ENCODE data around the gene GJA10.

GJA10 gene

GRCh38 chr6:89917216-89917615, 22.9 kb downstream of the GJA10 start:
- DNase-seq (ENCODE audit: low read depth), result no peak

GRCh38 chr6:89917801-89918366, 23.6 kb downstream of the GJA10 start:
- DNase-seq (ENCODE audit: low read depth), result no peak

DNA sequence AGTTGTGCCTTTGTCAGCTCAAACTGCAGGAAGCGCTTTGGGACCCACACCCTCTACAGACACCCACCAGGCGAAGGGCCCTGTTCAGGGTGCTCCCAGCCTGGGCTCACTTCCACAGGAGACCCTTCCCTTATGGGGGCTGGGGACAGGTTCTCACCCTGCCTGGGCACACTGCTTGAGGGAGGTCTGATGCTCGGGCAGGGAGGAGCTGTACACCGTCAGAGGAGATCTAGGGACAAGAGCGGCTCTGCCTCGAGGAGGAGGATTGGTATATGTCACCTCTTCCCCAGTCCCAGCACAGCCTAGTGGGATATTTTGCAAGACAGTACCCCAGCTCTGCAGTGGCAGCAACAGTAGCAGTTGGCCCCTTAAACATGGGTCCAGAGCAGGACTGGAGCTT, 26.9 kb downstream of the GJA10 start:
- no peak for DNase-seq (ENCODE audit: low read depth)

DNA sequence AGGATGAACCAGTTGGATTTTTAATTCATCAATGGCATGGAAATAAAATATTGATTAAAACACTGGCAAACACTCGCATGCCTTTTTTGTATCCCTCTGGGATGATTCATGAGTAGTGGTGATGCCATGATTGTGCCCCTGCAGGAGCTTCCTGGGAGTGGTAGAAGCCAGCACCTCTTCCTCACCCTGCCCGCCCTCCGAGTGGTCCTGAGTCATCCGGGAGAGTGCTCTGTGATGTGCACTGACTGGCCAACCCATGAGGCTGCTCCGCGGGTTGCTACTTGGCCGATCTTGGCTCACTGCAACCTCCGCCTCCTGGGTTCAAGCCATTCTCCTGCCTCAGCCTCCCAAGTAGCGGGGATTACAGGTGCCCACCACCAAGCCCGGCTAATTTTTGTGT, 27.4 kb downstream of the GJA10 start:
- peak; percentile 58 for DNase-seq (ENCODE audit: low read depth)

DNA sequence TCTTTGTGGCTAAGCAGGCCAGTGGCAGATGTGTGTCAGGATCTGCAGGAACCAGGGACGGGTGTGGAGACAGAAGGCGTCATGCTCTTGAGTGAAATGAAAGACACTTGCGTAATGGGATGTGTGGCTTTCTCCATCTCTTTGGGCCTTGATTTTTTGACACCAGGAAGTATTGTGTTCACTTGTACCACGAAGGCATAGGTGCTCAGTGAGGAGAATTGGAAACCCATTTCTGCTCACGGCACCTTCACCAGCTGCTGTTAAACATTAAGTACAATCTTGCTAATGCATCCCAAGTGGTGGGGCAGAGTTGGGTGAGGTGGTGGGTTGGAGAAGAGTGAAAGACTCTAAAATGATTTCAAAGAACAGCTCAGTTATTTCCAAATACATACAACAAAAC, 30.0 kb downstream of the GJA10 start:
- no peak for DNase-seq (ENCODE audit: low read depth)

DNA sequence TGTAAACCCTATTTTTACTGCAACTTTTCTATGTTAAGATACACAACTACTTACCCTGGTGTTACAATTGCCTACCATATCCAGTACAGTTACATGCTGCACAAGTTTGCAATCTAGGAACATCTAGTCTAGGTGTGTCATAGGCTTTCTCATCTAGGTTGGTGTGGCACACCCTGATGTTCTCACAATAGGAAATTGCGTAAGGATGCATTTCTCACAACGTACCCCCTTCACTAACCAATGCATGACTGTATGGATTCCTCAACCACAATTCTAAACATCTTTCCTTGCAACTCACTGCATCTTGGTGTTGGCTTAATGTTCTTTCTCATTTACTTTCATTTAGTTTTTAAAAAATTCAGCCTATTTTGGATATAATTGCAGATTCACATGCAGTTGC, 31.6 kb downstream of the GJA10 start:
- DNase-seq (ENCODE audit: low read depth), result peak; percentile 83

GRCh38 chr6:89927264-89927663, 33.0 kb downstream of the GJA10 start:
- no peak for DNase-seq (ENCODE audit: low read depth)

GRCh38 chr6:89927791-89928550, 33.7 kb downstream of the GJA10 start:
- DNase-seq (ENCODE audit: low read depth), result peak; percentile 71

GRCh38 chr6:89928604-89929003, 34.3 kb downstream of the GJA10 start:
- DNase-seq (ENCODE audit: low read depth), result peak; percentile 59

- DNase-seq (ENCODE audit: low read depth), result no peak
Observed at GRCh38 chr6:89930789-89931188, 36.5 kb downstream of the GJA10 start.

- no peak for DNase-seq (ENCODE audit: low read depth)
Observed at GRCh38 chr6:89932245-89932802, 38.1 kb downstream of the GJA10 start.

DNA sequence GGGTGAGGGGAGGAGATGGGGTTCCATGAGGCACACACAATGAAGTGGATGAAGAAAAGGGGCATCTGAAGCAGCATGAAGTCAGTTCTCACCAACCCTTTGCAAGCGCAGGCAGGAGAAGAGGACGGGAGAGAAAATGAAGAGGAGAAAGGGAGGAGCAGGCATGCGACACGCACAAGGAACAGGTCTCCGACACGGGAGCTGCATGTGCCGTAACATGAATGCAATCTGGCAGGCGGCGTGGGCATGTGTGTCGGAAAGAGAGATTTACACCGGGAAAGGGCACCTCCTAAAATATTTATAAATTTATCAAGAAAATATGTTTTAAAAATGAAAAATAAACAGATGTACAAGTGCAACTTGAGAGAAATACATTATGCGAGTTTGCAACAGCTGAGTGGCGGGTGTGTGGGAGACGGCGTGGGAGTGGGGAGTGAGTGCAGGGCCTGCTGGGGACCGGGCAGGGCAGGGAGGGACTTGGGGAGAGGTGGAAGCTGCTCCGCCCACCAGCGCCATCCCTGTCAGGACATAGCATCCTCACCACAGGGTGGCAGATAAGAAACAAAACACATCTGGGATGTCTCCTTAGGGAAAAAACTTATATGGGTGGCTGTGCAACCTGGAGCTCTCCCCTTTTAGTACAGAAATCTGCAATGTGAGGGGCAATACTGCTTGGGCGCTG, 40.6 kb downstream of the GJA10 start:
- no peak for DNase-seq (ENCODE audit: low read depth)

- no peak for DNase-seq (ENCODE audit: low read depth)
Observed at GRCh38 chr6:89936177-89936576, 41.9 kb downstream of the GJA10 start.

DNA sequence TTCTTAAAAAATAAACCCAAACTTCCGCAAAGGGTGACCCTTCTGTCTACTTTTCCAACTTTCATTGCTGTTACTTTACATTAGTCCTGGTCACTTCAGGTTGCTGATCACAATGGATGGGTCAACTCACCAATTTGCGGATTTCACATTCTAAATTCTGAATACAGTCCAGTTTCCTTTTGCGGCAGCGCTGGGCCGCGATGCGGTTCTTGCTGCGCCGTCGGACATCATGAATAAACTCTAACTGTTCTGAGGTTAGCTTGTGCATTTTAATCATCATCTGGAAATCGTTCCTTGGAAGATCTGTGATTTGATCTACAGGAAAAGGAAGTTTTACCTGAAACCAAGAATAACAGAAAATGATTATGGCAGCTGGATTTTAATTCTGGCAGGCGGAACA, 43.7 kb downstream of the GJA10 start:
- no peak for DNase-seq (ENCODE audit: low read depth)

DNA sequence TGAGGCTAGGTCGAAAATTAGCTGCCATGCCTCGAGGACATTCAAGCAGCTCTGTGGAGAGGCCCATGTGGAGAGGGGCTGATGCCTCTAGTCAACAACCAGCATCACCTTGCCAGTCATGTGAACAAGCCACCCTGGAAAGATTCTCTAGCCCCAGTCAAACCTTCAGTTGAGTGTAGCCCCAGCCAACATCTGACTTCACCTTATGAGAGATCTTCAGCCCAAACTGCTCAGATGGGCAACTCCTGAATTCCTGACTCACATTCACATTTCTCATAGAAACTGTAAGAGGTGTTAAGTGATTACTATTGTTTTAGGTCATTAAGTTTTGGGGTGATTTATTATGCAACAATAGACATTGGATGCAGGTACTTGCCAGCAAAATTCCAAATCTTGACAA, 44.9 kb downstream of the GJA10 start:
- no peak for DNase-seq (ENCODE audit: low read depth)

DNA sequence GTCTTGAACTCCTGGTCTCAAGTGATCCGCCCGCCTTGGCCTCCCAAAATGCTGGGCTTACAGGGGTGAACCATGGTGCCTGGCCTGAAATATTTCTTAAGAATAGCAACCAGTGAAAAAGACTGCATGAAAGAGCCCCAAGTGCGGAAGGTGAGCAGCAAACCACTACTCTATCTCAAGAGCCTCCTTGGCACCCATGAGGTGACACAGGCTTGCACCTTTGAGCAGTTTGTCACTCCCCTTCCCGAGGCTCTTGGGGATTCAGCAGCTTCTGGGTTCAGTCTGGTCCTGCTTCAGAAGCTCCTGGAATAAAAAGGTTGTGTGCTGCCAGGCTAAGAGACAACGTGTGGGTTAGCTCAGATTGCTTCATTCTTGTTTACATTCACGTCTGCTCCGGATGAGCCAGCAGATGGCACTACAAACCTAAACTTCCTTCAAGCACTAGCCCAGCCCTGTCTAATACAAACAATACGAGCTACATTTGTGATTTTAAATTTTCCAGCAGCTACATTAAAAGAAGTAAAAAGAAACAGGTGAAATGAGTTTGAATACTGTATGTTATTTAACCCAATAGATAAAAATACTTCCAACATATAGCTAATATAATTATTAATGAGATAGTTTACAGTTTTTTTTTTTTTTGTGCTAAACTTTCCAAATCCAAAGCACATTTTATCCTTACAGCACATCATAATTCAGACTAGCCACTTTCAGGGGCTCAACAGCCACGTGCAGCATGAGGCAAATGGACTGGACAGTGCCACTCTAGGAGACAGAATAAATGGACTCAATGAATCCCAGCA, 46.2 kb downstream of the GJA10 start:
- peak; percentile 83 for DNase-seq (ENCODE audit: low read depth)

- DNase-seq (ENCODE audit: low read depth), result no peak
Observed at GRCh38 chr6:89941031-89941762, 46.9 kb downstream of the GJA10 start.

- DNase-seq (ENCODE audit: low read depth), result no peak
Observed at GRCh38 chr6:89941763-89942497, 47.7 kb downstream of the GJA10 start.

GRCh38 chr6:89942601-89943000, 48.3 kb downstream of the GJA10 start:
- DNase-seq (ENCODE audit: low read depth), result no peak

DNA sequence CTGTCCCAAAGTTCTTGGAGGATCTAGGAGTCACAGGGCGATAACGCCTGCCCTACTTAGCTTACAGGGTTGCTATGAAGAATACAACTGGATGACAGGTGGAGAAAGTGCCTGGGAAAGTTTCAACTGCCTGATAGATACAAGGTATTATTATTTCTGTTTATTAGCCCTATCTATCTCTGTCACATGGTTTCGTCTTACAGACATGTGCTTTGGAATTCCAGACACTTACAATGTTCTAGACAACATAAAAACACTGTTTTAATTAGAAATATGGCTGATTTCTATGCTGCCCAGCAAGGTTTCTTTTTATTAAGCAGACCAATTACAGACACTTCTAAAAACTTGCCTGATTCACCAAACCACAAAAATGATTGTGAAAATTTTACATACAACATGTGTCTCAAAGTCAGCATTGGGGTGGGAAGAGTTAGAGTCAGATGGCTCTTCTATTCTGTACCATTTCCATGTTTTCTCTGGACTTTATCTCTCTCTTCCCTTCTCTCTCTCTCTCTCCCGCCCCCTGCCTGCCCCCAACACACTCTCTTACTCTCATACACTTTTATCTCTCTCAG, 50.0 kb downstream of the GJA10 start:
- no peak for DNase-seq (ENCODE audit: low read depth)

Data from ELR (cell line).